GM18873 (cell line): ENCODE results near the gene UBE2L6.
A peak's percentile ranks its signal among the peaks of the same experiment; 100 is the strongest.

Experiments used
- ATAC-seq: cut with Tn5 transposase; IDR thresholded peaks from one replicate; pipeline ENCODE4 v1.9.1; 2021; ENCODE audit warnings: mild to moderate bottlenecking, moderate library complexity, moderate number of reproducible peaks; ENCODE audit not compliant: unreplicated experiment, low FRiP score

Gene UBE2L6

GRCh38 chr11:57530596-57531507, 36.6 kb downstream of the UBE2L6 start, which contains the start of gene TIMM10:
TIMM10 (minus strand) TSS chr11:57530754; CDS start chr11:57530189, 565 bp downstream.
- ATAC-seq, result peak; percentile 99

- peak; percentile 1 for ATAC-seq
These were observed 37.3 kb downstream of the UBE2L6 start for GRCh38 chr11:57530215-57530595.

GRCh38 chr11:57529012-57529411, 38.5 kb downstream of the UBE2L6 start:
- no peak for ATAC-seq

GRCh38 chr11:57527056-57527631, 40.3 kb downstream of the UBE2L6 start:
- no peak for ATAC-seq

GRCh38 chr11:57523419-57523818, 44.1 kb downstream of the UBE2L6 start:
- ATAC-seq, result no peak

GRCh38 chr11:57521116-57521515, 46.4 kb downstream of the UBE2L6 start:
- ATAC-seq, result no peak

GRCh38 chr11:57516061-57516443, 51.4 kb downstream of the UBE2L6 start:
- no peak for ATAC-seq

GRCh38 chr11:57515332-57516060, 52.0 kb downstream of the UBE2L6 start, which contains the start of gene SLC43A1:
SLC43A1 (minus strand) TSS chr11:57515702; CDS start chr11:57514111, 1,591 bp downstream.
- no peak for ATAC-seq

GRCh38 chr11:57514538-57515331, 52.7 kb downstream of the UBE2L6 start:
- ATAC-seq, result no peak

- ATAC-seq, result no peak
These were observed 53.4 kb downstream of the UBE2L6 start for GRCh38 chr11:57513911-57514537.

- ATAC-seq, result no peak
These were observed 54.0 kb downstream of the UBE2L6 start for GRCh38 chr11:57513452-57513795.

- ATAC-seq, result no peak
These were observed 54.6 kb downstream of the UBE2L6 start for GRCh38 chr11:57512646-57513451.

GRCh38 chr11:57511741-57512430, 55.6 kb downstream of the UBE2L6 start:
- ATAC-seq, result no peak

- ATAC-seq, result no peak
These were observed 58.9 kb downstream of the UBE2L6 start for GRCh38 chr11:57508341-57509170.

- no peak for ATAC-seq
These were observed 61.0 kb downstream of the UBE2L6 start for GRCh38 chr11:57506522-57506921.

GRCh38 chr11:57504511-57504910, 63.0 kb downstream of the UBE2L6 start:
- no peak for ATAC-seq

- no peak for ATAC-seq
These were observed 64.6 kb downstream of the UBE2L6 start for GRCh38 chr11:57502870-57503269.

- ATAC-seq, result no peak
These were observed 65.1 kb downstream of the UBE2L6 start for GRCh38 chr11:57502376-57502775.
